Activated CD4-positive, alpha-beta T cell treated with anti-CD3 and anti-CD28 coated beads for 4 hours (primary cell): ENCODE results near the gene GNAZ.
"Not testable (repeated sequence)": the region's sequence is repeated elsewhere in the genome, so short reads cannot be mapped to it uniquely, and the experiment has no call there.

Experiments
- DNase-seq, 2 donors: peaks; one replicate each; pipeline ENCODE4 v3.0.0-alpha.2; 2020

The GNAZ gene

DNA sequence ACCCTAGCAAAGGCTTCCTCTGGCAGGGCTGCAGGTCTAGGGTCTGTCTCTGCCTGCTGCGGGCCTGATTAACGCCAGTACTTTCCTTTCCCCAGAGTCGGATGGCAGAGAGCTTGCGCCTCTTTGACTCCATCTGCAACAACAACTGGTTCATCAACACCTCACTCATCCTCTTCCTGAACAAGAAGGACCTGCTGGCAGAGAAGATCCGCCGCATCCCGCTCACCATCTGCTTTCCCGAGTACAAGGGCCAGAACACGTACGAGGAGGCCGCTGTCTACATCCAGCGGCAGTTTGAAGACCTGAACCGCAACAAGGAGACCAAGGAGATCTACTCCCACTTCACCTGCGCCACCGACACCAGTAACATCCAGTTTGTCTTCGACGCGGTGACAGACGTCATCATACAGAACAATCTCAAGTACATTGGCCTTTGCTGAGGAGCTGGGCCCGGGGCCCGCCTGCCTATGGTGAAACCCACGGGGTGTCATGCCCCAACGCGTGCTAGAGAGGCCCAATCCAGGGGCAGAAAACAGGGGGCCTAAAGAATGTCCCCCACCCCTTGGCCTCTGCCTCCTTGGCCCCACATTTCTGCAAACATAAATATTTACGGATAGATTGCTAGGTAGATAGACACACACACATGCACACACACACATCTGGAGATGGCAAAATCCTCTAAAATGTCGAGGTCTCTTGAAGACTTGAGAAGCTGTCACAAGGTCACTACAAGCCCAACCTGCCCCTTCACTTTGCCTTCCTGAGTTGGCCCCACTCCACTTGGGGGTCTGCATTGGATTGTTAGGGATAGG lies 52.9 kb downstream of the GNAZ start:
- DNase-seq, result no peak

DNA sequence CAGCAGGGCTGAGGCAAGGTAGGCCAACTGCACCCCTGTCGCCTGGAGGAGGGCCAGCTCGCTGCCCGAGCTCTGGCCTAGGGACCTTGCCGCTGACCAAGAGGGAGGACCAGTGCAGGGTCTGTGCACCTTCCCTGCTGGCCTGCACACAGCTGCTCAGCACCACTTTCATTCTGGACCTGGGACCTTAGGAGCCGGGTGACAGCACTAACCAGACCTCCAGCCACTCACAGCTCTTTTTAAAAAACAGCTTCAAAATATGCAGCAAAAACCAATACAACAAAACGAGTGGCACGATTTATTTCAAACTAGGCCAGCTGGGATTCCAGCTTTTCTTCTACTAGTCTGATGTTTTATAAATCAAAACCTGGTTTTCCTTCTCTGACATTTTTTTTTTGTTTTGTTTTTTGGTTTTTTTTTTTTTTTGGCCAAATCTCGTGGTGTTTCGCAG lies 53.5 kb downstream of the GNAZ start:
- no peak for DNase-seq

DNA sequence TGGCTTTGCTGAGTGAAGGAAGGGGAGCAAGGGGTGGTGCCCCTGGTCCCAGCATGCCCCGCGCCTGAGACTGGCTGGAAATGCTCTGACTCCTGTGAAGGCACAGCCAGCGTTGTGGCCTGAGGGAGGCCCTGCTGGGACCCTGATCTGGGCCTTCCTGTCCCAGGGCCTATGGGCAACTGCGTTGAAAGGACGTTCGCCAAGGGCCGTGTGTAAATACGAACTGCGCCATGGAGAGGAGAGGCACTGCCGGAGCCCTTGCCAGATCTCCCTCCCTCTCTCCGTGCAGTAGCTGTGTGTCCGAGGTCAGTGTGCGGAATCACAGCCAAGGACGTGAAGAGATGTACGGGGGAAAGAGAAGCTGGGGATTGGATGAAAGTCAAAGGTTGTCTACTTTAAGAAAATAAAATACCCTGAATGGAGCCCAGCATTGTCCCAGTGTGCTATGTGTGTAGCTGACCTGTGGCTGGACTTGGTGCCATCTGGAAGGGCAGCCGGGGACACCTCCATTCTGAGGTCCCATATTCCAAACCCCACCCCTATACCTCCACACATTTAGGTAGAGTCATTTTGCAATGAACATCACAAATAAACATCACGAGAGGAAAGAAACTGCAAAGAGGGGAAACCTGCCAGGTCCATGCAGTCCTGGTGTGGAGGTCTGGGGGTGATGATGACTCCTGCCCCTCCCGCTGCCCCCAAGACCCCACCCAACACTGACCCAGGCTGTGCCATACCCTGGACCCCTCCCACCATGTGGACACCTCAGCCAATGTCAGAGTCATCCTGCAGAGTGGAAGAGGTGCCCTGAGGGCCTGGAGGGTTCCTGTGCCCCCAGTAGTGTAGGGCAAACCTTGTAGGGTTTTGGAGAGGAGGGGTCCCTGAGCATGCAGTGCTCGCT lies 54.5 kb downstream of the GNAZ start:
- no peak for DNase-seq

DNA sequence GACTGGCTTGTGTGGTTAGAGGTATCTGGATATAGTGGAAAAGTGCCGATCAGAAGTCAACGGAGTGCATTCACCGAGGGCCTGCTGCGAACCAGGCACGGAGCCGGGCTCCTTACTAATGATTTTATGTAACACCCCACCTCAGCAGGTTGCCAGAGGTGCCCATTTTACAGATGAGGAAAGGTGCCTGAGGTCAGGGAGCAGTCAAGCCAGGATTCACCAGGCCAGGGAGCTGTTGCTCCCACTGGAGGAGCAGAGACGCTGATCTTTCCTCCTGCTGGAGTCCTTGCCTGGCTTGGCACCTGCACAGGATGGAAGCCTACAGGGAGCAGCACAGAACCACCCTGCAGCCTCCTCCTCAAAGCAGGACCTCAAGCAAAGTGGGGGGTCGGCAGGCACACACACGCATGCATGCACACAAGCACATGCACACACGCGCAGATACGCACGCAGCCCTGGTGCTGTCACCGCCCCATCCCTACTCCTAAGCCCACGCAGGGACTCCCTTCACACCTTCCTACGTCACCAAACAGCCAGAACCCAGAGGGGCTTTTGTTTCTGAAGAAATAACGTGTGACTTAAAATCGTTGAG lies 55.3 kb downstream of the GNAZ start:
- no peak for DNase-seq

DNA sequence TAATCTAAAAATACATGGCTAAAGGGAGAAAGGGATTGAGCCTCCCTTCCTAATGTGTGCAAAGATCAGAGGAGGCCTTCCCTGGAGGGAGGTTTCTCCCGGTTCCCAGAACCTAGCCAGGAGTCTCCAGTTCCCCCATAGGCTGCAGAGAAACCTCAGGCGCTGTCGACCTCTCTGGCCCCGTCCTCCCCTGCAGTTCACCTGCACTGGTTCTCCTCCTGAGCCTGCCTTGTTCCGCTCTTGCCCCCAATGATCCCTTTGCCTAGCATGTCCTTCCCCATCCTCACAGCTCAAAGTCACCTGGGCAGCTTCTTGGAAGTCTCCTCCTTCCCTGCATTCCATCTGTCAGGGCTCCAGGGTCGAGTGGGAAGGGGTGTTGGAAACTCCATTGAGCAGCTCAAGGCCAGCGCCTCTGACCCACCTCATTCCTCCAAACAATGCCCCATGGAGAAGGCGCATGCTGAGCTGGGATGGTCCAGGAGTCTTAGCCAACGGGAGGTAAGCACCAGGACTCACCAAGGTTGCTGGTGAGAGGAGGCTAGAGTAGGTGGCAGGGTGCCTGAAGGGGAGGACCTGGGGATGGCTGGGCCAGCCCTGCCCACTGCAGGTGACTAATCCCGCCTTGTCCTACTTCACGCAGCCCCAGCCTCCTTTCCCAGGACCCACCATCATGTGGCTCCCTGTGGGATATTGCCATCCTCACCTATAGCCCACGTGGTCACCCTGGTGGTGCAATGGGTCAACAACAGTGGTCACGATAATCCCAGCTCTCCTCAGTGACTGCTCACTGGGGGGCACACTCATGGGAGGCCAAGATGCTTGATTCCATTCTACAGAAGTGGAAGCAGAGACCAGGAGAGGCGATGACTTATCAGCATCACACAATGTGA lies 56.1 kb downstream of the GNAZ start:
- DNase-seq, result no peak

DNA sequence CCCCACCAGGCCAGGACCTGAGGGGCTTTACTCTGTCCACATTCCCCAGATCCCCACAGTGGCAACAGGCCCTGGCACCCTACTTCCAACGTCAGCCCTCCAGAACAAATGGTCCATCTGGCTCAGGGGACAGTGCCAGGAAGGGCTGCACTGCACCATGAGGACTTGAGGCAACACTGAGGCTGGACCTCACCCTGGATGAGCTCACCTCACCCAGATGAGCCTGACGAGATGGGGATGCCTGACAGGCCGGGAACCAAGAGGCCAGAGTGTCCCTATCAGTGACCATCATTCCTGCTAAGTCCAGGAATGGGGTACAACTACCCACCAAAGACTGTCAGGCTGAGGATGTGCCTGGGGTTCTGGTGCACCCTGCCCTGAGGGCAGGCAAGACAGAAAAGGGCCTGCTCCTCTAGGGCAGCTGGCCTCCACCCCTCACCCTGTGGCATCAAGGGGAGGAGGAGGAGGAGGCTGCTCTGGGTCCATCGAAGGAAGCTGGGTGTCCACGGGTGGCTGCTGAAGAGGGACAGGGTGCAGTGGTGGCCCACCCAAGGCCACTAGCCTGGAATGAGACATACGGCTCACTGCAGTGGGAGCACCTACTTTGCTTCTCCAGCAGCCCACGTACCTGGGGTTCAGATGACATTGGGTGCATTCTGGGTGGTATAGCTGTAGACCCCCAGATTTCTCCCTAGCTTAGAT lies 56.9 kb downstream of the GNAZ start:
- no peak for DNase-seq

DNA sequence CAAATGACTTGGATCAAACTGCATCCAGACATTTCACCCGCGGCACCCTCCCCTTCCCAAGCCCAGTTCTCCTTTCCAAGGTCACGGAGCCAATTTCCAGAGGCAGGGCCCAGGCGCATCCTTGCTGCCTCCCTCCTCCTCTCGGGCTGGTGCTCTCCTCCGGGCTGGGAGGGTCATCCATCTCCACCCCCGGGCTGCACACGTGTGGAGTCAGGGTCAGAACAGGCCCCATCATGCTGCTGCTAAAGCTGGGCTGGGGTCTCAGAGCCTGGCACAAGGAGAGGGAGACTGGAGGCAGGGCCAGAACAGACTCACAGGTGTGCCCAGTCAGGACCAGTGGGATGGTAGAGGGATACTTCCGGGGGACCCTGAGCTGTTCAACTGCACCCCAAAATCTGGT lies 57.5 kb downstream of the GNAZ start:
- no peak for DNase-seq

DNA sequence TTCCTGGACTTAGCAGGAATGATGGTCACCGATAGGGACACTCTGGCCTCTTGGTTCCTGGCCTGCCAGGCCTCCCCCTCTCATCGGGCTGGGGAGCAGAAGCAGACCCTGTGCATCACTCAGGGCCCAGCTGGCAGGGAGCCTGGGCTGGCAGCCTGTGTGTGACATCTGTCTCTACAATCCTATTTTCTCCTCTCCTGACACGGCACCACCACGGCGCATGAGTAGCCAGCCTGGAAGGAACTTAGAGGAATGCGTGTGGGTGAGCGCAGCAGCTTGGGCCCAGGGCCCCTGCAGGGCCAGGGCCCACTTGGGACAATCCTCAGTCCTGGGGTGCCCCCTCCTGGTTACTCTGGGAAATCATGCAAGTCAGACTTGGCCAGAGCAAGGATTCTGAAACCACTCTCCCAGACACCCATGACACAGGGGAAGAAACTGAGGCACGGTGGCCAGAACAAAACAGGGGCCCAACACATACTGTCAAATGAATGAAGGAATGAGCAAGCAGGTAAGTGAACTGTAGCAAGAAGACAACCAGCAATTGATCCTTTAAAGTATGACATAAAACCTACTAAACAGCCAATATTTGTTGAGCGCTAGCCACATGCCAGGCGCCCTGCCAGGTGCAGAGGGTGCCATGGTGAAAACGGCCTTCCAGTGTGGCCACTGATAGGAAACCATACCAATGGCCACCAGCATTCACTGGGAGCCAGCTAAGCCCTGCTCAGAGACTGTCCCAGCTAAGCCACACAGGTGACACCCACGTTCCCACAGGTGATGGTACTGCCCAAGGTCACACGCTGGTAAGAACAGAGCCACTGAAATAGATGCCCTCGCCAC lies 58.2 kb downstream of the GNAZ start:
- peak; percentile 65 to 79 for DNase-seq

DNA sequence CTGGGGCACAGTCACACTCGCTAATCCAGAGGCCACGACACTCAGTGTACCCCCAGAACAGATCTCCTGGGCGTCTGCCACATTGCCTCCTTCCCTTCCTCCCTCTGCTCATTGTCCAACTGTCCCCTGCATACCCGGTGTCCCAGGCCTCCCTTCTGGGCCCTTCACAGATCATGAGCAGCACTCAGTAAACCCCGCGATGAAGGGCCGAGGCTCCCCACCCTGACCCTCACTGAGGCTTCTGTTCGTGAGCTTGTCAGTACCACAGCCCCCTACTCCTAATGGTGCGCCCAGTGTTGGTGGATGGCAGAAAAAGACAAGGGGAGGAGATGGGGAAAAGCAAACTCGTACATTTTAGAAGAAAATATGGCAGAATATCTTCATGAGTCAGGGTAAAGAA lies 58.8 kb downstream of the GNAZ start:
- DNase-seq, result no peak

DNA sequence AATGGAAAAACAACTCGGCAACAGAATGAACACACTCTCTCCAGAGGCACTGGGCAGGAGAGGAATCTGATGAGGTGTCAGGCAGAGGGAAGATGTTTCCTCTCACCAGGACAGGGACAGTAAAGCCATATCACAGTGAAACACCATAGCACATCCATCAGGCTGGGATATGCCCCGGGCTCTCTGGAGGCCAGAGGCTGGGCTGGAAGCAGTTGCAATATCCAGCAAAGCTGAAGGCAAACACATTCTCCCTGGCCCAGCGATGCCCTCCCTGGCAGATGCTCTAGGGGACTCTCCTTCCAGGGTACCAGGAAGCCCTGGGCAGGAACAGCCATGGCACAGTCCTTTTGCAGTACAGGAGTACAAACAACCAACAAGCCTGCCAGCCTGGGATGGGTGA lies 60.4 kb downstream of the GNAZ start:
- DNase-seq, result no peak

DNA sequence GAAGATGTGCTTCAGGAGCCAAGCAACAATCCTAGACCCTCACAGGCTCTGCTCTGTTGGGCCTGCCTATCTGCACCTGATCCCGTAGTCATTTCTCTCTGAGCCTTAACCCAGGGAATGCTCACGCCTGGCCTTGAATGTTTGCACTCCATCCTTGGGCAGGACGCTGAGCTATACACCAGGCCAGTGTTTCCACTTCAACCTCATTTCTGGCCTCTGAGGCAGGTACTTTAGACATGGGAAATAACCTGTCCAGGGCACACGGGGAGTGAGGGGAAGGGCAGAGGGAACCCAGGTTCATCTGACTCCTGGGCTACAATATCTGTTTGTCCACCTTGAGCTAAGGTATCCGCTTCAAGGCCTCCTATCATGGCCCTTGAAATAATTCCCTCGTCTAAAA lies 61.6 kb downstream of the GNAZ start:
- DNase-seq, result no peak

DNA sequence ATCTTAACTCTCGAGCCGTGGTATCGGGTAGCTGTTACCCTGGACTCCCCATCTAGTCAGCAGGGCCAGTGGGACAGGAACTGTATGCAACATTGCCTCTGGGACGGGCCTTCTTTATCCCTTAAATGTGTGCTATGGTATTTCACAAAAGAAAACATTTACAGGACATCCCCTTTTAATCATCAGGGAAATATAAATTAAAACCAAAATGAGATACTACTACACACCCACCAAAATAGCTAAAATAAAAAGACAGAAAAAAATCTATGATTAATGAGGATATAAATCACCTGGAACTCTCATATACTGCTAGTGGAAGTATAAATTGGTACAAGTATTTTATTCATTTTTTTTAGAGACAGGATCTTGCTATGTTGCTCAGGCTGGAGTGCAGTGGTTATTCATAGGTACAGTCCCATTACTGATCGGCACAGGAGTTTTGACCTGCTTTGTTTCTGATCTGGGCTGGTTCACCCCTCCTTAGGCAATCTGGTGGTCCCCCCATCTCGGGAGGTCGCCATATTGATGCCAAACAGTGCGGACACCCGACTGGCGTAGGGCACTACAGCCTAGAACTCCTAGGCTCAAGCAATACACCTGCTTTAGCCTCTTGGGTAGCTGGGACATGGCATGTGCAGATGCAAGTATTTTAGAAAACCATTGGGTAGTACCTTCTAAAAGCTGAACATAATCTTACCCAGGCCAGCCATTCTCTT lies 62.2 kb downstream of the GNAZ start:
- DNase-seq, result no peak

DNA sequence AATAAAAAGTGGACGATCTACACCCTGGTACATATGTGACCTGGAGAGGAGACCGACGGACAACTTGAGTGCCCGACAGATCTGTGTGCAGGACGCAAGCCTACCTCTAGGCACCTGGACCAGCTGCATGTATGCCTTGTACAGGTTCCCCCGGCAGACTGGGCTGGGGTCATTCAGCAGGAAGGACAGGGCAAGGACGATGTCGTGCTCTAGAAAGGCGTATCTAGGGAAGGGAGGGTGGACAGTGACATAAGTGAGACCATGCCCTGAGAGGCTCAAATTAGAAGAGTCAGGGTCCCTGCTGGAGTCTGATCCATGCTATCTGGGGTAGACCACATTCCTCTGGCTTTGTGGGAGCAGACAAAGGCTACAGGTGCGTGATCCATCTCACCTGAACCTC lies 63.6 kb downstream of the GNAZ start:
- no peak for DNase-seq

DNA sequence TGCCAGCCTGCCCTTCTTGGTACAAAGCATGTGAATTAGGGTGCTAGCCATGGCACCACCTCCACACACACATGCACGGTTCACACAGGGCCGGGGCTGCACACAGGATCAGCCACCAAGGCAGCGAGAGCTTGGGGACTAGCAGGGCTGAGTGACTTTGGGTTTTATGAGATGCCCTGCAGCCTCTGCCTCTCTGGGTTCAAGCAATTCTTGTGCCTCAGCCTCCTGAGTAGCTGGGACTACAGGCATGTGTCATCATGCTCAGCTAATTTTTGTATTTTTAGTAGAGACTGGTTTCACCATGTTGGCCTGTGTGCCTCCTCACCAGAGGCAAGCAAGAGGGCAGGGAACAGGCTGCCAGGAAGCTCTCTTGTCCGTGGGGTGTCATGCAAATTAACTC lies 66.7 kb downstream of the GNAZ start:
- DNase-seq, result not testable (repeated sequence)

DNA sequence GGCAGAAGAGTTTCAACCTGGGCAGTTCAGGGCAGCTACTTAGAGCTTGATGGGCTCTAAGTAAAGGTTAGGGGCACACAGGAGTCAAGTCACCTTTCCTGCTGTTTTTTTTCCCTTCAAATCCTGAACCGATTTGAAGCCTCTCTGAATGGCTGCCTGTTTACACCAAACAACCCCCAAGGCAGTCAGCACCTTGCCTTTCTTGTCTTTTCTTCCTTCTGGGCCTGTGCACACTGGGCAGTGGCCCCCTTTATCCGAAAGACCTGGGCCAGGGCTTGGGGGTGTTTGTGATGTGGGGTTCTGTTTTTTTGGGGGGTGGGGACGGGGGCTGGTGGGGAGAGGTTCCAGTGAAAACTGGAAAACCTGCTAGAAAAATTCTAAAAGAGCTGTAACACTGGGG lies 67.1 kb downstream of the GNAZ start:
- no peak for DNase-seq

DNA sequence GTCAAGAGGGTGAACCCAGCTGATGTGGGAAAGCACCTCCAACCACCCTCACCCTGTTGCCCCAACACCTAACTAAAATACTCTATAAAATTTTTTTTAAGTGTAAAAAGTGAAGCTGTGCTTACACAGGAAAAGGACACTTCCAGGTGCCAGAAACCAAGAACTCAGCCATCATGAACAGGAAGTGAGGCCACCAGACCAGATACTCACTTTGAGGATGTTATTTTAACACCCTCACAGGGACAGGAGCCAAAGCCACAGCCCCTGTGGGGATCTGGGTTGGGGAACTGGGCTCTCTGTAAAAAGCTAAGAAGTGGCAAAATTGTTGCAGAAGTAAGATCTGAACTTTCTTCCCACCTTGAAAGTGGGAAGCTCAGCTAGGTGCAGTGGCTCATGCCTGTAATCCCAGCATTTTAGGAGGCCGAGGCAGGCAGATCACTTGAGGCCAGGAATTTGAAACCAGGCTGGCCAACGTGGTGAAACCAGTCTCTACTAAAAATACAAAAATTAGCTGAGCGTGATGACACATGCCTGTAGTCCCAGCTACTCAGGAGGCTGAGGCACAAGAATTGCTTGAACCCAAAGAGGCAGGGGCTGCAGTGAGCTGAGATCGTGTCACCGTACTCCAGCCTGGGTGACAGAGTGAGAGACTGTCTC lies 67.7 kb downstream of the GNAZ start:
- DNase-seq, result peak in 1 of 2 donors; percentile 23

DNA sequence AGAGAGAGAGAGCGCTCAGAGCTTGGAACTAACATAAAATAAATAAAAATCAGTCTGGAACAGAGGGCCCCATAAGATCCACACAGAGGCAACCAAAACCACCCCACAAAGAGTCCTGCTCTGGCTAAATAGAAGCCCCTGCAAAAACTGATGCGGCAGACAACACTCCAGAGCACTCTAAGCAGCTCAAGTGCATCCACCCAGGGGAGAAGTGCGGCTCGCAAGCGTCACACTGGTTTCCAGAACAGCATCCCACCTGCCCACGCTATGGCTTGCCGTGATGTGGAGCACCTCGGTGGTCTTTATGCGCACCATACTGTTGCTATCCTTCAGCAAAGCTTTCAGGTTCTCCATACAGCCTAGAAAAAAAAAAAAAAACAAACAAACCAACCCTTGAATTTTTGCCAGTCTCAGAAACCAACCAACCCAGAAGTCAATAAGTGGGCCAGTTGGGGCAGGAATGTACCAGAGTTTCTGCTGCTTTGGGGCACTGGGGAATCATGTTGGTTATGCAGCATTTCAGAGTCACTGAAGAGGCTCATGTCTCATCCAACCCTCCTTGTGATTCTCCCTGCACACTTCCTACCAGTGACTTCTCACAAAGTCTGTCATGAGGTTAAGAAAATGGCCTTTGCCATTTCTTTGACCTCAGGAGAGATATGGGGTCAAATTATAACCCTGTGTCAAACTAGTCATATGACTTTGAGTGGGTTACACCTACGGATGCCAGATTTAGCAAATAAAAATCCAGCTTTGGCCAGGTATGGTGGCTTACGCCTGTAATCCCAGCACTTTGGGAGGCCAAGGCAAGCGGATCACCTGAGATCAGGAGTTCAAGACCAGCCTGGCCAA lies 68.5 kb downstream of the GNAZ start:
- no peak for DNase-seq

DNA sequence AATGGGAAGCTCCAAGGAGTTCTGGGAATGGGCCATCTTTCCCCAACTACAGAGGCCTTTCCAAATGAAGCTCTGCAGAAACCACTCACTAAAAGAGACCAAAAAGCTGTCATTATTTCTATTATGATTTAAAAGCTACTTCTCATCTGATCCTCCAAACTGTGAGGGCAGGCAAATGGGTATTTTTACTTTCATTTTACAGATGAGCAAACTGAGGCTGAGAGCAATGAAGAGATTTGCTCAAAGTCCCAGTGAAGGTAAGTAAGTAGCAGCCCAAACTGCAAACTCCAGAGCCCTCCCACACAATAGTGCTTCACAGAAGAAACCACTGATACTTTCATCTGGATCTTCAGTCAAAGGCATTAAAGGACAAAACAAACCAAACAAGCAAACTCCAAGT lies 70.1 kb downstream of the GNAZ start:
- DNase-seq, result no peak
